GM23338 (cell line): ENCODE data around the gene RBFOX1. TPM values are rescaled to one million over a fixed set of nuclear protein-coding genes. Genes with fewer than 3 reads are reported as not detected.

Source experiments
- ATAC-seq: fragments of 200-7000 bp; cut with Tn5 transposase; 3 replicates; pipeline ENCODE4 v1.9.1; 2020
- DNase-seq: peaks from one replicate; pipeline ENCODE4 v3.0.0-alpha.2; 2015; ENCODE audit warnings: low spot score
- H2AFZ ChIP-seq: fragments of 200-600 bp; sonication (generic); 2 replicates; pipeline ENCODE4 v1.8.0; 2016; ENCODE audit warnings: antibody characterized with exemption, mild to moderate bottlenecking, moderate library complexity
- H3F3A ChIP-seq: fragments of 200-600 bp; sonication (generic); replicated peaks from 2 replicates; pipeline ENCODE4 v1.8.0; 2017; ENCODE audit warnings: antibody characterized with exemption, mixed run types, low read depth
- H3K27ac ChIP-seq: fragments of 200-600 bp; sonication (generic); 2 replicates; pipeline ENCODE4 v1.6.1; 2016; ENCODE audit warnings: low read depth
- H3K27me3 ChIP-seq: fragments of 200-600 bp; sonication (generic); 2 replicates; pipeline ENCODE4 v1.8.0; 2016; ENCODE audit warnings: mild to moderate bottlenecking, mixed run types, moderate library complexity; ENCODE audit not compliant: insufficient read depth
- H3K36me3 ChIP-seq: fragments of 200-600 bp; sonication (generic); 2 replicates; pipeline ENCODE4 v1.8.0; 2016; ENCODE audit warnings: mild to moderate bottlenecking; ENCODE audit not compliant: insufficient read depth
- H3K4me1 ChIP-seq: fragments of 200-600 bp; sonication (generic); 2 replicates; pipeline ENCODE4 v1.8.0; 2016; ENCODE audit warnings: mild to moderate bottlenecking, moderate library complexity; ENCODE audit not compliant: insufficient read depth
- H3K4me2 ChIP-seq: fragments of 200-600 bp; sonication (generic); 2 replicates; pipeline ENCODE4 v1.7.1; 2017; ENCODE audit warnings: mixed run types
- H3K4me3 ChIP-seq: fragments of 200-600 bp; sonication (generic); 2 replicates; pipeline ENCODE4 v1.6.1; 2016; ENCODE audit warnings: mixed run types
- H3K79me2 ChIP-seq: fragments of 200-600 bp; sonication (generic); replicated peaks from 2 replicates; pipeline ENCODE4 v1.8.0; 2017; ENCODE audit warnings: mild to moderate bottlenecking; ENCODE audit not compliant: insufficient read depth
- H3K9me2 ChIP-seq: fragments of 200-600 bp; sonication (generic); 2 replicates; pipeline ENCODE4 v1.8.0; 2017; ENCODE audit not compliant: insufficient read depth
- H4K20me1 ChIP-seq: fragments of 200-600 bp; sonication (generic); replicated peaks from 2 replicates; pipeline ENCODE4 v1.8.0; 2017; ENCODE audit warnings: mild to moderate bottlenecking; ENCODE audit not compliant: insufficient read depth
- H3K27ac Mint-ChIP-seq: 2 replicates; pipeline ENCODE4 v1.8.0; 2020; ENCODE audit warnings: inconsistent platforms, mild to moderate bottlenecking, moderate library complexity, mixed read lengths
- H3K27me3 Mint-ChIP-seq: 3 replicates; pipeline ENCODE4 v1.8.0; 2022; ENCODE audit warnings: low read depth, mild to moderate bottlenecking, moderate library complexity, mixed read lengths, inconsistent platforms; ENCODE audit not compliant: insufficient read depth, poor library complexity
- H3K36me3 Mint-ChIP-seq: 3 replicates; pipeline ENCODE4 v1.8.0; 2021; ENCODE audit warnings: low read depth, mild to moderate bottlenecking, inconsistent platforms, moderate library complexity, mixed read lengths
- H3K4me1 Mint-ChIP-seq: 3 replicates; pipeline ENCODE4 v1.8.0; 2020; ENCODE audit warnings: mild to moderate bottlenecking, inconsistent platforms, mixed read lengths
- H3K4me3 Mint-ChIP-seq: 3 replicates; pipeline ENCODE4 v1.8.0; 2021; ENCODE audit warnings: moderate library complexity, mild to moderate bottlenecking, inconsistent platforms, mixed read lengths
- H3K9me3 Mint-ChIP-seq: 3 replicates; pipeline ENCODE4 v1.8.0; 2020; ENCODE audit warnings: moderate library complexity, mild to moderate bottlenecking, inconsistent platforms, mixed read lengths
- CTCF ChIP-seq, 2 experiments: fragments of 200-600 bp in 1 of 2; sonication (generic) in 1 of 2; conservative IDR thresholded peaks; 2 replicates each; pipeline versions ENCODE4 v1.5.1 to v1.6.1; 2016 to 2017; ENCODE audit warnings: antibody characterized with exemption in 2 of 2, low read depth in 2 of 2, mild to moderate bottlenecking in 2 of 2, moderate library complexity in 1 of 2
- ETS1 ChIP-seq: IDR thresholded peaks from 2 replicates; pipeline ENCODE4 v1.6.1; 2016; ENCODE audit warnings: antibody characterized with exemption
- EZH2 ChIP-seq: fragments of 200-600 bp; sonication (generic); IDR thresholded peaks from one replicate; pipeline ENCODE4 v1.8.0; 2017; ENCODE audit warnings: antibody characterized with exemption, mild to moderate bottlenecking, low read depth; ENCODE audit not compliant: unreplicated experiment
- EZH2phosphoT487 ChIP-seq: fragments of 200-600 bp; sonication (generic); IDR thresholded peaks from one replicate; pipeline ENCODE4 v1.8.1; 2018; ENCODE audit warnings: antibody characterized with exemption; ENCODE audit not compliant: unreplicated experiment
- NANOG ChIP-seq: IDR thresholded peaks from 2 replicates; pipeline ENCODE4 v1.6.1; 2016; ENCODE audit warnings: antibody characterized with exemption, borderline replicate concordance
- POLR2AphosphoS5 ChIP-seq: IDR thresholded peaks from 2 replicates; pipeline ENCODE4 v1.6.1; 2016; ENCODE audit warnings: antibody characterized with exemption, low read depth
- REST ChIP-seq: IDR thresholded peaks from one replicate; pipeline ENCODE4 v1.6.1; 2018; ENCODE audit warnings: antibody characterized with exemption; ENCODE audit not compliant: unreplicated experiment
- STAT1 ChIP-seq: IDR thresholded peaks from one replicate; pipeline ENCODE4 v1.6.1; 2016; ENCODE audit warnings: antibody characterized with exemption; ENCODE audit not compliant: unreplicated experiment
- ZNF114 ChIP-seq: fragments of 250-450 bp; sonication (Bioruptor Pico); IDR thresholded peaks from 2 replicates; pipeline ENCODE4 v1.5.0; 2020; ENCODE audit warnings: mild to moderate bottlenecking, moderate library complexity
- ZNF462 ChIP-seq: fragments of 250-450 bp; sonication (Bioruptor Pico); IDR thresholded peaks from 2 replicates; pipeline ENCODE4 v1.5.0; 2020; ENCODE audit warnings: mild to moderate bottlenecking, moderate library complexity
- polyA plus RNA-seq: library from polyadenylated mRNA; unstranded; fragments of >200 nt; fragmentation: Nextera tagmentation; extraction: Ambion mirVana; gene quantifications from 2 replicates; pipeline ENCODE4 v1.2.1, GENCODE V29; 2016
- total RNA-seq: library from RNA; depleted of rRNA; stranded (reverse); fragments of >200 nt; shearing (Covaris generic); gene quantifications from 2 replicates; pipeline ENCODE4 v1.2.3, GENCODE V29; 2014

Gene RBFOX1
- total and polyA plus RNA-seq, 2 experiments from 2014 or later: 2.5 to 3.6 TPM

- no peak for TF ChIP-seq CTCF (conservative IDR thresholded peaks at IDR 0.05; ENCODE audit: low read depth in 2 of 2)
- no peak for TF ChIP-seq NANOG
- no peak for TF ChIP-seq ZNF462 (CRISPR knock-in tag)
- TF ChIP-seq STAT1: no peak
Observed at GRCh38 chr16:7330709-7331108, 1.9 kb upstream of the RBFOX1 start (continued).

GRCh38 chr16:7331997-7332396 is 648 bp upstream of the RBFOX1 start:
- H3K36me3 ChIP-seq: no peaks in the 10 kb centered on the region
- no peaks in the 10 kb centered on the region for H3F3A ChIP-seq
- Mint-ChIP-seq H3K4me3 (no peak overlapping the region), H3K27me3 (no peaks in the 10 kb centered on the region), H3K27ac (no peak overlapping the region), H3K36me3 (no peaks in the 10 kb centered on the region), H3K9me3 (peaks cover 6% of the 10 kb centered on the region; the same call in 2 of the 3 replicates), H3K4me1 (peaks cover 2% of the 10 kb centered on the region; the same call in 2 of the 3 replicates)
- ATAC-seq (no peak), DNase-seq (no peak)
- no peaks in the 10 kb centered on the region for H3K9me2 ChIP-seq
- no peaks in the 10 kb centered on the region for H4K20me1 ChIP-seq
- H3K4me1 ChIP-seq: no peaks in the 10 kb centered on the region
- no peaks in the 10 kb centered on the region for H3K79me2 ChIP-seq
- H3K27me3 ChIP-seq: no peaks in the 10 kb centered on the region
- H2AFZ ChIP-seq: no peak overlapping the region
- H3K27ac ChIP-seq: no peak overlapping the region
- no peak overlapping the region for H3K4me3 ChIP-seq
- no peak overlapping the region for H3K4me2 ChIP-seq
- TF ChIP-seq EZH2phosphoT487 (no peak), REST (no peak), ETS1 (no peak), POLR2AphosphoS5 (no peak), CTCF (conservative IDR thresholded peaks at IDR 0.05; ENCODE audit: low read depth in 2 of 2) (no peak), ZNF114 (no peak), EZH2 (no peak)
